AG09309 (cell line): ENCODE results near the gene ENAH.
"Not testable (repeated sequence)": the region's sequence is repeated elsewhere in the genome, so short reads cannot be mapped to it uniquely, and the experiment has no call there.

ENCODE experiments used
- DNase-seq: peaks from one replicate; pipeline ENCODE4 v3.0.0-alpha.2; 2010; ENCODE audit warnings: low read depth
- H3K4me3 ChIP-seq: 2 replicates; pipeline ENCODE4 v1.5.1; 2011; ENCODE audit warnings: mild to moderate bottlenecking, low read depth, low read length, moderate library complexity; ENCODE audit not compliant: control insufficient read depth
- TF ChIP-seq, protein P1 (sequence below): IDR thresholded peaks from 2 replicates; pipeline ENCODE4 v1.5.1; 2011; ENCODE audit warnings: mild to moderate bottlenecking, low read depth, low read length, inconsistent platforms; ENCODE audit not compliant: insufficient read depth, control insufficient read depth; ENCODE audit errors: missing control alignments

The ENAH gene

DNA sequence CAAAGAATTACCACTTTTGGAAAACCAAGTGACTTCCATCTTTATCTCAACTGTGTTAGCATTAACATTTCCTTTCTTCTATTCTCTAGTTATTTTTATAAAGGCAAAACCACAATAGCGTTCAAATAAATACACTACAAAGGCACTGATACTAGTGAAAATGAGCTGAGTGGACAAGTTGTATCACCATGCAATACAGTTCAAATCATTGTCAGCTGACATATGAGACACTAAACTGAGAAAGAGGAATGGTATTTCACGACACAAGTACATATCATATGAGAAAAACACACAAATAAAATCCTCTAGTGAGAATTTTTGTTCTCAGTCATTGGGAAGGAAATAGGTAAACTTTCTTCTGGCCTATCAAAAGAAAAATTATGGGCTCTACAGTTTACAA lies 26.2 kb downstream of the ENAH start:
- DNase-seq = no peak
- TF ChIP-seq, protein P1, sequence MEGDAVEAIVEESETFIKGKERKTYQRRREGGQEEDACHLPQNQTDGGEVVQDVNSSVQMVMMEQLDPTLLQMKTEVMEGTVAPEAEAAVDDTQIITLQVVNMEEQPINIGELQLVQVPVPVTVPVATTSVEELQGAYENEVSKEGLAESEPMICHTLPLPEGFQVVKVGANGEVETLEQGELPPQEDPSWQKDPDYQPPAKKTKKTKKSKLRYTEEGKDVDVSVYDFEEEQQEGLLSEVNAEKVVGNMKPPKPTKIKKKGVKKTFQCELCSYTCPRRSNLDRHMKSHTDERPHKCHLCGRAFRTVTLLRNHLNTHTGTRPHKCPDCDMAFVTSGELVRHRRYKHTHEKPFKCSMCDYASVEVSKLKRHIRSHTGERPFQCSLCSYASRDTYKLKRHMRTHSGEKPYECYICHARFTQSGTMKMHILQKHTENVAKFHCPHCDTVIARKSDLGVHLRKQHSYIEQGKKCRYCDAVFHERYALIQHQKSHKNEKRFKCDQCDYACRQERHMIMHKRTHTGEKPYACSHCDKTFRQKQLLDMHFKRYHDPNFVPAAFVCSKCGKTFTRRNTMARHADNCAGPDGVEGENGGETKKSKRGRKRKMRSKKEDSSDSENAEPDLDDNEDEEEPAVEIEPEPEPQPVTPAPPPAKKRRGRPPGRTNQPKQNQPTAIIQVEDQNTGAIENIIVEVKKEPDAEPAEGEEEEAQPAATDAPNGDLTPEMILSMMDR = no peak
- no peak overlapping the region for H3K4me3 ChIP-seq

- TF ChIP-seq, protein P1 = no peak
- H3K4me3 ChIP-seq = no peak overlapping the region
- DNase-seq = no peak
Measured at GRCh38 chr1:225617956-225618355, 35.0 kb downstream of the ENAH start.

- H3K4me3 ChIP-seq = no peak overlapping the region
- no peak for DNase-seq
- TF ChIP-seq, protein P1 = no peak
Measured at GRCh38 chr1:225617479-225617878, 35.4 kb downstream of the ENAH start.

DNA sequence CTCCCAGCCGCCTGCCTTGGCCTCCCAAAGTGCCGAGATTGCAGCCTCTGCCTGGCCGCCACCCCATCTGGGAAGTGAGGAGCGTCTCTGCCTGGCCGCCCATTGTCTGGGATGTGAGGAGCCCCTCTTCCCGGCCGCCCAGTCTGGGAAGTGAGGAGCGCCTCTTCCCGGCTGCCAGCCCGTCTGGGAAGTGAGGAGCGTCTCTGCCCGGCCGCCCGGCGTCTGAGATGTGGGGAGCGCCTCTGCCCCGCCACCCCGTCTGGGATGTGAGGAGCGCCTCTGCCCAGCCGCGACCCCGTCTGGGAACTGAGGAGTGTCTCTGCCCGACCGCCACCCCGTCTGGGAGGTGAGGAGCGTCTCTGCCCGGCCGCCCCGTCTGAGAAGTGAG lies 37.5 kb downstream of the ENAH start:
- H3K4me3 ChIP-seq, DNase-seq: not testable (repeated sequence)

- DNase-seq = no peak
- H3K4me3 ChIP-seq = no peak overlapping the region
- TF ChIP-seq, protein P1 = no peak
Measured at GRCh38 chr1:225613006-225613405, 39.9 kb downstream of the ENAH start.

GRCh38 chr1:225612287-225612686 lies 40.6 kb downstream of the ENAH start:
- H3K4me3 ChIP-seq = no peak overlapping the region
- DNase-seq = no peak
- TF ChIP-seq, protein P1 = no peak

GRCh38 chr1:225611537-225612223 lies 41.2 kb downstream of the ENAH start:
- no peak for DNase-seq
- H3K4me3 ChIP-seq = no peak overlapping the region
- TF ChIP-seq, protein P1 = no peak
